HepG2 (cell line): ENCODE results near the gene CPNE2. TPM values are rescaled to one million over a fixed set of nuclear protein-coding genes. Genes with fewer than 3 reads are reported as not detected.

Experiments
- ATAC-seq: fragments of 200-7000 bp; cut with Tn5 transposase; 3 replicates; pipeline ENCODE4 v1.9.1; 2020; ENCODE audit warnings: mild to moderate bottlenecking, moderate library complexity
- BruUV-seq: library from RNA; stranded (reverse); fragments of 400-500 nt; replicated peaks from 2 replicates; lab custom pipeline; 2021; lab: Mats Ljungman, UMichigan
- CTCF ChIA-PET: fragments of 300-600 bp; formaldehyde crosslinking; extraction: SDS; loops from one replicate; lab custom pipeline; 2021; ENCODE audit warnings: low total read pairs, inconsistent platforms, low intra/inter-chr PET ratio; lab: Yijun Ruan, JAX
- POLR2A ChIA-PET: fragments of 350-600 bp; sonication (Branson Sonifier 250); formaldehyde crosslinking; loops from one replicate; lab custom pipeline; 2020; ENCODE audit warnings: antibody characterized with exemption, inconsistent platforms; lab: Yijun Ruan, JAX
- DNase-seq: peaks from one replicate; pipeline ENCODE4 v3.0.0-alpha.2; 2015; ENCODE audit warnings: low spot score
- FAIRE-seq: peaks from 3 replicates; lab custom pipeline; 2011; peaks lifted over from hg19 to GRCh38; lab: Jason Lieb, UNC
- H2AFZ ChIP-seq: one replicate; pipeline ENCODE4 v1.6.1; 2011; ENCODE audit warnings: low read length, inconsistent platforms
- H3K27ac ChIP-seq: fragments of 300-600 bp; 3 replicates; pipeline ENCODE4 v1.8.0; 2011; ENCODE audit warnings: mixed run types, mild to moderate bottlenecking, mixed read lengths, low read length, inconsistent platforms; ENCODE audit not compliant: insufficient read depth; ENCODE audit errors: extremely low read length
- H3K27me3 ChIP-seq, 2 experiments: fragments of 200-600 bp in 1 of 2; 2 replicates in 1 of 2; 3 replicates in 1 of 2; pipeline versions ENCODE4 v1.6.0 to v1.8.0; 2011; ENCODE audit warnings: low read length in 2 of 2, mild to moderate bottlenecking in 2 of 2, moderate library complexity in 2 of 2, inconsistent platforms in 1 of 2; ENCODE audit not compliant: insufficient read depth in 2 of 2, control insufficient read depth in 1 of 2
- H3K36me3 ChIP-seq, 2 experiments: fragments of 200-600 bp in 1 of 2; replicated peaks in 1 of 2; 2 replicates in 1 of 2; 3 replicates in 1 of 2; pipeline versions ENCODE4 v1.5.1 to v1.8.0; 2011; ENCODE audit warnings: low read length in 2 of 2, inconsistent platforms in 1 of 2; ENCODE audit not compliant: insufficient read depth in 2 of 2, control insufficient read depth in 1 of 2
- H3K4me1 ChIP-seq: 2 replicates; pipeline ENCODE4 v1.5.1; 2012; ENCODE audit warnings: low read length, inconsistent platforms; ENCODE audit not compliant: insufficient read depth
- H3K4me2 ChIP-seq: 2 replicates; pipeline ENCODE4 v1.6.0; 2011; ENCODE audit warnings: low read depth, low read length, inconsistent platforms
- H3K4me3 ChIP-seq, 3 experiments: fragments of 200-600 bp in 1 of 3; sonication (generic), shearing (Covaris generic) in 1 of 3; replicated peaks in 1 of 3; 2 replicates each; pipeline ENCODE4 v1.5.1; 2011 to 2016; ENCODE audit warnings: low read length in 3 of 3, inconsistent platforms in 2 of 3, low read depth in 2 of 3, mild to moderate bottlenecking in 2 of 3, control low read depth in 1 of 3, mixed read lengths in 1 of 3; ENCODE audit not compliant: insufficient read depth in 1 of 3
- H3K79me2 ChIP-seq: one replicate; pipeline ENCODE4 v1.6.1; 2011; ENCODE audit warnings: low read length, inconsistent platforms; ENCODE audit not compliant: insufficient read depth
- H3K9ac ChIP-seq: 2 replicates; pipeline ENCODE4 v1.6.0; 2011; ENCODE audit warnings: mild to moderate bottlenecking, low read depth, low read length, inconsistent platforms; ENCODE audit not compliant: insufficient read depth
- H3K9me3 ChIP-seq: 2 replicates; pipeline ENCODE4 v1.5.1; 2012; ENCODE audit warnings: mild to moderate bottlenecking, low read length
- H4K20me1 ChIP-seq: 2 replicates; pipeline ENCODE4 v1.6.0; 2011; ENCODE audit warnings: inconsistent platforms, mild to moderate bottlenecking, low read length, moderate library complexity; ENCODE audit not compliant: insufficient read depth
- BCL6 ChIP-seq: IDR thresholded peaks from 2 replicates; pipeline ENCODE4 v1.6.1; 2016; ENCODE audit warnings: missing genetic modification reagents, missing compliant biosample characterization
- EZH2 ChIP-seq: conservative IDR thresholded peaks from 2 replicates; pipeline ENCODE4 v1.6.1; 2012; ENCODE audit warnings: mild to moderate bottlenecking, low read depth, low read length, moderate library complexity
- FOXK2 ChIP-seq: fragments of 450-650 bp; IDR thresholded peaks from 2 replicates; pipeline ENCODE4 v1.6.1; 2016
- HHEX ChIP-seq: IDR thresholded peaks from 2 replicates; pipeline ENCODE4 v1.6.1; 2016; ENCODE audit warnings: control low read depth
- MAFF ChIP-seq: IDR thresholded peaks from 2 replicates; pipeline ENCODE4 v1.6.1; 2011; ENCODE audit warnings: low read depth, low read length, improper control_type of control experiment
- MAFK ChIP-seq, 2 experiments: IDR thresholded peaks in 1 of 2; conservative IDR thresholded peaks in 1 of 2; 2 replicates each; pipeline ENCODE4 v1.6.1; 2011; ENCODE audit warnings: improper control_type of control experiment in 2 of 2, low read length in 2 of 2
- MBNL3 ChIP-seq: fragments of 250-450 bp; sonication (Bioruptor Pico); conservative IDR thresholded peaks from 2 replicates; pipeline ENCODE4 v1.8.0; 2022; ENCODE audit warnings: mild to moderate bottlenecking, inconsistent platforms
- NAIF1 ChIP-seq: sonication (generic); formaldehyde crosslinking; IDR thresholded peaks from 2 replicates; pipeline ENCODE4 v1.5.0; 2020; ENCODE audit warnings: mild to moderate bottlenecking, missing genetic modification reagents, borderline replicate concordance
- RBFOX2 ChIP-seq: fragments of 200-400 bp; formaldehyde crosslinking; IDR thresholded peaks from 2 replicates; pipeline ENCODE4 v1.6.1; 2017; ENCODE audit warnings: low read depth, mild to moderate bottlenecking, low read length
- REL ChIP-seq: sonication (generic); formaldehyde crosslinking; conservative IDR thresholded peaks from 2 replicates; pipeline ENCODE4 v1.8.0; 2022; ENCODE audit warnings: mild to moderate bottlenecking, missing genetic modification reagents, moderate library complexity
- TSC22D2 ChIP-seq: sonication (generic); formaldehyde crosslinking; IDR thresholded peaks from 2 replicates; pipeline ENCODE4 v1.5.1; 2020; ENCODE audit warnings: missing genetic modification reagents, mild to moderate bottlenecking, borderline replicate concordance
- ZFP1 ChIP-seq: IDR thresholded peaks from 2 replicates; pipeline ENCODE4 v1.6.1; 2016
- ZFP36L1 ChIP-seq: sonication (generic); formaldehyde crosslinking; IDR thresholded peaks from 2 replicates; pipeline ENCODE4 v1.8.0; 2022; ENCODE audit warnings: mild to moderate bottlenecking, missing genetic modification reagents, moderate library complexity
- ZFP36L2 ChIP-seq: sonication (generic); formaldehyde crosslinking; IDR thresholded peaks from 2 replicates; pipeline ENCODE4 v1.4.0; 2020; ENCODE audit warnings: missing genetic modification reagents
- ZNF350 ChIP-seq: sonication (generic); formaldehyde crosslinking; IDR thresholded peaks from 2 replicates; pipeline ENCODE4 v1.4.0; 2020; ENCODE audit warnings: mild to moderate bottlenecking, low read depth, missing genetic modification reagents, borderline replicate concordance
- ZNF790 ChIP-seq: sonication (generic); formaldehyde crosslinking; IDR thresholded peaks from 2 replicates; pipeline ENCODE4 v1.8.0; 2022; ENCODE audit warnings: missing genetic modification reagents, mild to moderate bottlenecking, borderline replicate concordance
- ZSCAN9 ChIP-seq: IDR thresholded peaks from 2 replicates; pipeline ENCODE4 v1.6.1; 2016; ENCODE audit warnings: borderline replicate concordance
- WGBS: methylation state at CpG from one replicate; pipeline ENCODE4 v1.1.6; 2017; ENCODE audit warnings: low lambda C conversion rate; 5-methylcytosine and 5-hydroxymethylcytosine counted together
- in situ Hi-C: cut with HindIII; loops from 2 replicates; pipeline ENCODE4 v1.10.0; 2017; ENCODE audit warnings: low pct_unique_long_range_greater_than_20kb; ENCODE audit not compliant: extremely low pct_ligation_motif_present
- intact Hi-C: fragments of 100-400 bp; cut with micrococcal nuclease; formaldehyde crosslinking; loops from one replicate; pipeline ENCODE4 v1.10.0; 2022; ENCODE audit not compliant: unreplicated experiment
- polyA plus RNA-seq, 8 experiments: library from polyadenylated mRNA; depleted of rRNA in 3 of 8; stranded (reverse) in 7 of 8; unstranded in 1 of 8; fragments of >200 nt; fragmentation: Illumina TruSeq in 4 of 8; extraction: Trizol in 4 of 8; gene quantifications; 2 replicates each; pipeline versions ENCODE4 v1.2.1 to v1.2.3, GENCODE V29; 2011 to 2016; ENCODE audit warnings: low read depth in 4 of 8, missing spikeins in 1 of 8, mixed read lengths in 1 of 8; ENCODE audit not compliant: insufficient read depth in 1 of 8
- total RNA-seq, 5 experiments: library from RNA; depleted of rRNA; stranded (reverse); fragments of >200 nt; fragmentation: Illumina TruSeq; extraction: Trizol; gene quantifications; 2 replicates each; pipeline ENCODE4 v1.2.3, GENCODE V29; 2016; ENCODE audit warnings: low read depth in 1 of 5
- TF ChIP-seq, protein P1 (sequence below): sonication (generic); formaldehyde crosslinking; IDR thresholded peaks from 2 replicates; pipeline ENCODE4 v1.4.0; 2020; ENCODE audit warnings: mild to moderate bottlenecking, missing genetic modification reagents
- TF ChIP-seq, protein P2 (sequence below): sonication (generic); formaldehyde crosslinking; IDR thresholded peaks from 2 replicates; pipeline ENCODE4 v1.4.0; 2020; ENCODE audit warnings: mild to moderate bottlenecking, missing genetic modification reagents

Gene CPNE2
- total and polyA plus RNA-seq, 2 of the 13 experiments (the other 11 are each of a cell fraction or from before 2014, with no cell fraction given): 10.6 to 23.3 TPM

GRCh38 chr16:57191056-57191571 lies 98.7 kb downstream of the CPNE2 start:
- in situ Hi-C loops (no loop called here), intact Hi-C loops (no loop called here)
- Histone ChIP-seq H3K4me1 (peaks cover 76% of the 10 kb centered on the region), H3K27ac (no peak overlapping the region), H3K4me2 (peak overlapping the region; percentile 12; the same call in 1 of the 2 replicates), H3K79me2 (peaks cover 97% of the 10 kb centered on the region), H4K20me1 (peaks cover 44% of the 10 kb centered on the region), H3K36me3 (peaks cover 2 to 11% of the 10 kb centered on the region in 2 experiments; a peak in 4 of 5 replicates), H2AFZ (no peak overlapping the region), H3K27me3 (no peaks in the 10 kb centered on the region; a peak in 3 of 5 replicates), H3K9me3 (no peaks in the 10 kb centered on the region), H3K4me3 (no peak overlapping the region), H3K9ac (no peak overlapping the region)
- no peak for DNase-seq
- CTCF ChIA-PET: no interaction called here
- 89% methylated on average over 3 of the region's 3 CpGs for WGBS
- TF ChIP-seq RBFOX2: peak; percentile 39; the same call in 1 of the 2 replicates
- peak; percentile 94 for TF ChIP-seq MAFF
- TF ChIP-seq MAFK (conservative IDR thresholded peaks at IDR 0.05 in 1 of 2, IDR thresholded peaks at IDR 0.05 in 1 of 2; ENCODE audit: low read length in 2 of 2): peak; percentile 93 to 96
- TF ChIP-seq BCL6 (CRISPR knock-in tag): no peak
- no peak for TF ChIP-seq FOXK2
- no peak for TF ChIP-seq HHEX (CRISPR knock-in tag)
- TF ChIP-seq REL (CRISPR knock-in tag): no peak
- POLR2A ChIA-PET: no interaction called here
- BruUV-seq: no TSS peak
- ATAC-seq: no peak
- no peak for FAIRE-seq

DNA sequence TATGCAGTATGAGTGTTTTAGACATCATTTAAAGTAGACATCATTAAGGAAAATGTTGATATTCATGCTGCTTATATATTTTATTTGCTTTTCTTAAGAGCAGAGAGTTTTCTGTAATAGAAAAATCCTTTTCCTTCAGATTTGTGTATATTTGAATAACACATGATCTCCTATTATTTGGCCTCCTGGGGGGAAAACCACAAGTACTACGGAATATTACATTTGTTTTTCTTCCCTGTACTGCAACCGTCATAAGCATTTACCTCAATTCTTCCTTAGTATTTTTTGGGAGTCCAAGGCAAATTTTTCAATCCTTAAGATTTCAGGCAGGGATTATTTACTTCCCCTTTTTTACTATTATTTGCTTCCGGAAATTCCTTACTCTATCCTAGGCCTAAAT lies 99.8 kb downstream of the CPNE2 start:
- peaks cover 86% of the 10 kb centered on the region for H3K4me1 ChIP-seq
- DNase-seq (no peak), FAIRE-seq (no peak), ATAC-seq (no peak)
- peaks cover 52% of the 10 kb centered on the region for H4K20me1 ChIP-seq
- in situ Hi-C loops (no loop called here), intact Hi-C loops (no loop called here)
- H2AFZ ChIP-seq: no peak overlapping the region
- ChIA-PET POLR2A (interaction anchor here (1.6 kb wide), 1 partner anchor 60 kb away, joined by 3 read pairs; no protein-coding TSS in a partner anchor), CTCF (no interaction called here)
- H3K79me2 ChIP-seq: peaks cover 98% of the 10 kb centered on the region
- H3K9me3 ChIP-seq: no peaks in the 10 kb centered on the region
- BruUV-seq: no TSS peak
- WGBS: 89% methylated on average over 3 of the region's 3 CpGs
- H3K4me3 ChIP-seq: no peak overlapping the region
- H3K36me3 ChIP-seq: peaks cover 2 to 14% of the 10 kb centered on the region in 2 experiments; a peak in 4 of 5 replicates
- H3K27me3 ChIP-seq: no peaks in the 10 kb centered on the region; a peak in 2 of 5 replicates
- no peak overlapping the region for H3K9ac ChIP-seq
- peak overlapping the region; percentile 56 for H3K27ac ChIP-seq
- 0 out of 2 replicates have a peak overlapping the region, but pooled peaks have one; percentile 5 for H3K4me2 ChIP-seq
- no peak for TF ChIP-seq ZSCAN9 (CRISPR knock-in tag)
- TF ChIP-seq, protein P1, sequence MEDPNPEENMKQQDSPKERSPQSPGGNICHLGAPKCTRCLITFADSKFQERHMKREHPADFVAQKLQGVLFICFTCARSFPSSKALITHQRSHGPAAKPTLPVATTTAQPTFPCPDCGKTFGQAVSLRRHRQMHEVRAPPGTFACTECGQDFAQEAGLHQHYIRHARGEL: no peak
- no peak for TF ChIP-seq EZH2
- TF ChIP-seq ZNF350 (CRISPR knock-in tag): no peak
- TF ChIP-seq ZFP36L1: no peak
- TF ChIP-seq MBNL3 (CRISPR knock-in tag): no peak
- TF ChIP-seq, protein P2, sequence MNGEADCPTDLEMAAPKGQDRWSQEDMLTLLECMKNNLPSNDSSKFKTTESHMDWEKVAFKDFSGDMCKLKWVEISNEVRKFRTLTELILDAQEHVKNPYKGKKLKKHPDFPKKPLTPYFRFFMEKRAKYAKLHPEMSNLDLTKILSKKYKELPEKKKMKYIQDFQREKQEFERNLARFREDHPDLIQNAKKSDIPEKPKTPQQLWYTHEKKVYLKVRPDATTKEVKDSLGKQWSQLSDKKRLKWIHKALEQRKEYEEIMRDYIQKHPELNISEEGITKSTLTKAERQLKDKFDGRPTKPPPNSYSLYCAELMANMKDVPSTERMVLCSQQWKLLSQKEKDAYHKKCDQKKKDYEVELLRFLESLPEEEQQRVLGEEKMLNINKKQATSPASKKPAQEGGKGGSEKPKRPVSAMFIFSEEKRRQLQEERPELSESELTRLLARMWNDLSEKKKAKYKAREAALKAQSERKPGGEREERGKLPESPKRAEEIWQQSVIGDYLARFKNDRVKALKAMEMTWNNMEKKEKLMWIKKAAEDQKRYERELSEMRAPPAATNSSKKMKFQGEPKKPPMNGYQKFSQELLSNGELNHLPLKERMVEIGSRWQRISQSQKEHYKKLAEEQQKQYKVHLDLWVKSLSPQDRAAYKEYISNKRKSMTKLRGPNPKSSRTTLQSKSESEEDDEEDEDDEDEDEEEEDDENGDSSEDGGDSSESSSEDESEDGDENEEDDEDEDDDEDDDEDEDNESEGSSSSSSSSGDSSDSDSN (CRISPR knock-in tag): no peak
- no peak for TF ChIP-seq NAIF1 (CRISPR knock-in tag)
- TF ChIP-seq ZNF790 (CRISPR knock-in tag): no peak
- no peak for TF ChIP-seq ZFP1 (CRISPR knock-in tag)
- no peak for TF ChIP-seq ZFP36L2
- TF ChIP-seq TSC22D2: no peak
